Stimulated activated CD8-positive, alpha-beta memory T cell treated with anti-CD3 and anti-CD28 coated beads, Interleukin-12 subunit alpha, Interleukin-12 subunit beta, amount 100 ng/mL, for 4 hours (primary cell): ENCODE results near the gene ZNF19.

ENCODE experiments used
- DNase-seq: peaks from one replicate; pipeline ENCODE4 v3.0.0-alpha.2; 2020; ENCODE audit warnings: low read depth

Gene ZNF19

GRCh38 chr16:71441348-71442050 lies 47.6 kb downstream of the ZNF19 start:
- DNase-seq: no peak

- DNase-seq: no peak
These were observed 48.3 kb downstream of the ZNF19 start for GRCh38 chr16:71440669-71441347.

DNA sequence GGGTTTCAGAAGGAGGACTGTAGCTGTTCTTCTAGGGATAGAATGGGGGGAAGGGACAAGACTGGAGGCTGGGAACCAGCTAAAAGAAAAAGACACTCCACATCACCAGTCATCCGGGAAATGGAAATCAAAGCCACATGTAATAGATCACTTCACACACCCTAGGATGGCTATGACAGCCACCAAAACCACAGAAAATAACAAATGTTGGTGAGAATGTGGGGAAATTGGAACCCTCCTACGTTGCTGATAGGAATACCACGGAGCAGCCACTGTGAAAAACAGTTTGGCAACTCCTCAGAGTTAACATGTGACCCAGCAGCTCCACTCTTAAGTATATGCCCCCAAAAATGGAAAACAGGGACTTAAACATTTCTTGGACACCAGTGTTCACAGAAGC lies 49.6 kb downstream of the ZNF19 start:
- no peak for DNase-seq

GRCh38 chr16:71436473-71436872 lies 52.7 kb downstream of the ZNF19 start:
- no peak for DNase-seq

- DNase-seq: no peak
These were observed 56.2 kb downstream of the ZNF19 start for GRCh38 chr16:71432906-71433305.

DNA sequence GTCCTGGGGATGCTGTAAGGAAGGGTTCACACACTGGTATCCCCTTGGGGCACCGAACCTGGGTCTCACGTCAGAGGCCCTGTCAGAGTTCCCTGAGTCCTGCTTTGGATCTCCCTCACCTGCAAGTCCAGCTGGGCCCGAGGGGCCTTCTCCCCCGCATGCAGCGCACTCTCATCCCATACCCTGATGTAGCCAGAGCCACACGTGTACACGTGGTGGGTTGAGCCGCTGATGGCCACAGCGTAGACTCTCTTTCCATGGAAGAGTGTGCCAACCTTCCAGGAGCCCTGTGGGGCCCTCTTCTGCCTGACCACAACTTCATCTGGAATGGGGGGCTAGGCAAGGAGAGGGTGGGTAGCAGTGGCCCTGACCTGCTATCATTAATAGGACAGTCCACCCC lies 57.1 kb downstream of the ZNF19 start:
- DNase-seq: no peak

DNA sequence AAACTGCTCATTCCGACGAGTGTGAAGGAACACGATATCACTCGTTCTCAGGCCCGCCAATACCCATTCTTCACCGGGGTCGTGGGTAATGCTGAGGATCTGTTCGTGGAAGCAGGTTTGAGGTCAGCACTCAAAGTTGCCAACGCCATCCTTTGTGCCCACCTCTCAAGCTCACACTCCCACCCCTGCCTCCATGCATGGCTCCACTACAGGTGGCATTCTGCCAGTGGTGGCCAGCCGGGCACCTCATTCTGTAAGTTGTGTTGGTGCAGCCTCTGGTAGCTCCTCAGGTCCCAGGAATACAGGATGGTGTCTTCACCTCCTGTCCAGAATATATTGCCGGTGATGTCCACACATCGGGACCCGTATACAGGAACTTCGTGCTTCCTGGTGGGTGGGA lies 57.9 kb downstream of the ZNF19 start:
- no peak for DNase-seq

DNA sequence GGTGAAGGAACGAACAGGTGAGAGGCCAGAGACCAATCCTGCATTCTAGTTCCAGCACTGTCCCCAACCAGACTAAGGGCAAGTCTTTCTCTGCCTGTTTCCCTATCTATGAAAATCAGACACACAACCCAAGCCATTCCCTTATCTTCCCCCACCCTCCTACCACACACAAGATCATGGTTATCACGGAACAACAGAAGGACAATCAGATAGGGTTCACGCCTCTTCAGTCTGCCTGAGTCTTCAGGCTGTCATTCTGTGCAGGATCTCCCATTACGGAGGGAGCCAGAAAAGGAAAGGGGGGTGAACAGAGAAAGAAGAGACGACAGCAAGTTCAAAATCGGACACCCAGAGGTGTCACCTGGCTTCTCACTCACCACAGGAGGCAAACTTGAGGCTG lies 58.4 kb downstream of the ZNF19 start:
- DNase-seq: no peak

GRCh38 chr16:71429581-71429980 lies 59.5 kb downstream of the ZNF19 start:
- DNase-seq: no peak

DNA sequence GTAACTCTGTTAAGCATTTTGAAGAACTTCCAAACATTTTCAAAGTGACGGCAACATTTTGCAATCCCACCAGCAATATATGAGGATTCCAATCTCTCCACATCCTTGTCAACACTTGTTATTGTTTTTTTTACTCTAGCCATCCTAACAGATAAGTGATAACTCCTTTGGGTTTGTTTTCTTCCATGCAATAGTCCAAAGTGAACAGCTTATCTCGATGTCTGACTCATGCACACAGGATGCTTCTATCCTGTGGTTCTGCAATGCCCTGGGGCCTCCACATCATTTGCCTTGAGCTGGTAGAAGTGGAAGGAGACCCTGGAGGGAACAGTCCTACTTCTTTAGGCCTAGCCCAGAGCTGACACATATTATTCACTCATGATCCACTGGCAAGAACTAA lies 60.2 kb downstream of the ZNF19 start:
- DNase-seq: no peak

DNA sequence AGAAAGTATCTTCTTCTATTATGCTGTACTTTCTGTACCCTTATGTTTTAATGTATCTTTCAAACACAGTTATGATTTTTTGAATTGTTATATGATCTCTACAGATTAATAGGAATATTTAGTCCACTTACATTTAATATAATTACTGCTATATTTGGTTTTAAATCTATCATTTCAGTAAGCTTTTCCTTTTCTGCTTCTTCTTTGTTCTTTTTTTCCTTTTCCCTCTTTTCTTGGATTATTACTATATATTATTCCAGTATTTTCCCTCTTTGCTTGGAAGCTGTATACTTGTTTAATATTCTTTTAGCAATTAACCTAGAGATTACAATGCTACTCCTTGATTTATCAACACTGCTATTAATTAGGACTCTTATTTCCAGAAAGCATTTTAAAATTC lies 60.7 kb downstream of the ZNF19 start:
- DNase-seq: no peak

DNA sequence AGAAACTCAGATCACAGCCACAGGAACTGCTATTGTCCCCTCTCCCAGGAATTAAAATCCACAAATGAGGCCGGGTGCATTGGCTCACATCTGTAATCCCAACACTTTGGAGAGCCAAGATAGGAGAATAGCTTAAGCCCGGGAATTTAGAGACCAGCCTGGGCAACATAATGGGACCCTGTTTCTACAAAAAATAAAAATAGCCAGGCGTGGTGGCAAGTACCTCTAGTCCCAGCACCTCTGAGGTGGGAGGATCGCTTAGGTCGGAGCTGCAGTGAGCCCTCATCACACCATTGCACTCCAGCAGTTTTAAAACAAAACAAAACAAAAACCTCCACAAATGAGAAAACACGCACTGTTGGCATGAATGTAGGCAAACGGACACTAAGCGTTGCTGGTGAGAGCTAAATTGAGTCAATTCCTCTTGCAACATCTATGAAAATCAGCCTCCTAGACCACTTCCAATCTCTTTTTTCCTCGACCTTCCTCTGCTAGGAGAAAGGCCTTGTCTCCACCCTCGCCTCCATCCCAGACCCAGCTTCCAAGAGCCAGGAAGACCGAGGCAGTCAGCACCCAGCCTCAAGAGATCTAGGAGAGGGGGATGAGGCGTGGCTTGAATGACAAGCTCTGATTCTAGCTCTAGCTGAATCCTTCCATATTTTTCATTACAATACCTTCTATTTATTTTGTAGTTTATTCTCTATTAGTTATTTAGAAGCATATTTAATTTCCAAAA lies 62.1 kb downstream of the ZNF19 start:
- no peak for DNase-seq

- no peak for DNase-seq
These were observed 62.9 kb downstream of the ZNF19 start for GRCh38 chr16:71426069-71426879.

GRCh38 chr16:71425746-71426068 lies 63.4 kb downstream of the ZNF19 start:
- DNase-seq: no peak

DNA sequence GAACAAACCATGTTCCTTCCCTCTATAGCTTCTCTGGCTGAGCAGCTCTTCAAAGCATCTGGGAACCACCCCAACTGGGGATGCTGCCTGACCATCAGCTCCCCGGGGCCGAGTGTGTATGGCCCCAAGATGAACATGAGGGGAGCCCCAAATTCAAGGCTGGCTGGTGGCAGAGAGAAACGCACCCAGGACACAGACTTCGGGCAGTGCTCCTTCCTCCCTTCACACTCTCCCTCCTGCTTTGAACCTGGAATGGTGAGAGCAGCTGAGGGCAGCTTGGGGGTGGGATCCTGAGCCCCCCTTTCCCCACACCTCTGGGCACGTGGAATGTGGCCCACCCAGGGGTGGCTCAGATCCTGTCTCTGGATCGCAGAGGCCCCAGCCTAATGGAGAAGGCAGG lies 64.5 kb downstream of the ZNF19 start:
- DNase-seq: no peak

- no peak for DNase-seq
These were observed 65.3 kb downstream of the ZNF19 start for GRCh38 chr16:71423865-71424264.
